G401.6 (cell line): ENCODE results near the gene ZBTB40.

Experiments
- FAIRE-seq: peaks from 2 replicates; lab custom pipeline; 2012; peaks lifted over from hg19 to GRCh38; lab: Jason Lieb, UNC

Gene ZBTB40

DNA sequence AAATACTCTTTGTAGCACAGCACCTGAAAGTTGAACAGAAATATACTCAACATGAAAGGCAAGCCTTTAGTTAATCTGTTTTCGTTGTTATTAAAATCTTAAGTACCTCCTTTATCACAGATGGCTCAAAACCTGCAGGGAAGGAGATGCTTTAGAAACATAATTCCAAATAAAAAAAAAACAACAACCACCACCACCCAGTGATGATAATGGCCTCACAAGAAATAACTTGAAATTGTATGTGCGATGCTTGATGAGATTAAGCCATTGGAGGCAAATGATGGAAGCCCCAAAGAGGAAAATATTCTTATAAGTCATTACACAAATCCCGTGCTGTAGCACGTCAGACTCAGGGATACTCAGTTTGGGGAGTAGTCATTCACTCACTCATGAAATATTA lies 24.9 kb upstream of the ZBTB40 start:
- FAIRE-seq: no peak

DNA sequence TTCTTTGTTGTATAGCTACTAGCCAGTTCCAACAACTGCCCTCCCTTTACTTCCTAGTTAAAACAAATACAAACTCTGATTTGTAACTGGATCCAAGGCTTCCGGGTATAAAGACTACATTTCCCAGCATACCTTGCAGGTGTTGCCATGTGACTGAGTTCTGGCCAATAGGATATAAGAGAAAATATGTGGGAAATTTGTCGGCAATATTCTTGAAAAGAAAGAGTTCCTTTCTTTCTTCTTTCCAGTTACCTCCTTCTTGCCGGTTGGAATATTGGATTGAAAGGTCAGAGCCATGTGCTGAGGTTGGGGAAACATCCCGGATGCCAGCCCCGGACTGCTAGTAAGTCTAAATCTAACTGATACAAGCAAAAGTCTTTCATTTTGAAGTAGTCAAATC lies 23.0 kb upstream of the ZBTB40 start:
- peak; percentile 78 for FAIRE-seq

DNA sequence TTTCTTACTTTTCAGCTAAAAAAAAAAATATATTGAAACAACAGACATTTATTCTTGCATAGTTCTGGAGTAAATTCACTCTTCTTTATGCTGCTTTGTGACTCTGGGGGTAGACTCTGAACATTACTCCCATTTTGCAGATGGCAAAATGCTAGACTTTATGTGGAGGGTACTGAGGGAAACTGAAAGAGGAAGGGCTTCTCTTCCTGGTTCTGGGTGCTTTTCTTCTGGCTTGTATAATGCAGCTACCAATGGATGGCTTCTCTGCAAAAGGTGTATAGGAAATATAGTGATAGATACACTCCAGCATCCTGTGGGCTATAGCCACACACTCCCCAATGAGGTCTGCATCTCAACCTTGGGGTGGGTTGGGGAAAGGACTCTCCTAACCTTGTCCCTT lies 19.7 kb upstream of the ZBTB40 start:
- FAIRE-seq: no peak

DNA sequence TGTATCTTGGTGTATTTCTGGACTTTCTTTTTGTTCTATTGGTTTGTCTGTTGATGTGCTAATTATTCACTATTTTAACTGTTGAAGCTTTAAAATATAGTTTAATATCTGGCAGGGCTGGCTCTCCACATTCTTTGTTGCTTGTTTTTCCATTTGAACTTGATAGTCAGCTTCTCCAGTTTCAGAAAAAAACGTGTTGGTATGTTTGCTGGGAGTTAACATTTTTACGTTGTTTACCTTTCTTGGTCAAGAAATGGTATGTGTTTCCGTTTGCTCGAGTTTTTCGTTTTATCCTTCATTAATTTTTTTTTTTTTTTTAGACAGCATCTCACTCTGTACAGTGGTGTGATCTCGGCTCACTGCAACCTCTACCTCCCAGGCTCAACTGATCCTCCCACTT lies 16.9 kb upstream of the ZBTB40 start:
- FAIRE-seq: no peak

DNA sequence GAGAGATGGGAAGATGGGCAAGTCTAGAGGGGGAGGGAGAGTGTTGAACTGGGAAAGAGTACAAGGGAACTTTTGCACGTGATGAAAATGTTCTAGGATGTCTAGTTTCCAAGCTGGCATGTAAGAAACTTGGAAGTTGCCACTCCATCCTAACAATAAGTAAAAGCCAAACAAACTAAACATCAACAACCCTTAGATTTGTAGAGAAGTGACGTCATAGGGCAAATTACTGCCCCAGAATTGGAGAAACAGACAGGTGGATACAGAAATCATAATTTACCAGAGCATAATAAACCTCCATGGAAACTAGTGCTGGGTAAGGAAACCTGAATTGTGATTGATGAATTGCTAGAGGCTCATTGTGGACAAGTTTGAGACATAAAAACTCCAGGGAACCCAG lies 14.7 kb upstream of the ZBTB40 start:
- FAIRE-seq: no peak

DNA sequence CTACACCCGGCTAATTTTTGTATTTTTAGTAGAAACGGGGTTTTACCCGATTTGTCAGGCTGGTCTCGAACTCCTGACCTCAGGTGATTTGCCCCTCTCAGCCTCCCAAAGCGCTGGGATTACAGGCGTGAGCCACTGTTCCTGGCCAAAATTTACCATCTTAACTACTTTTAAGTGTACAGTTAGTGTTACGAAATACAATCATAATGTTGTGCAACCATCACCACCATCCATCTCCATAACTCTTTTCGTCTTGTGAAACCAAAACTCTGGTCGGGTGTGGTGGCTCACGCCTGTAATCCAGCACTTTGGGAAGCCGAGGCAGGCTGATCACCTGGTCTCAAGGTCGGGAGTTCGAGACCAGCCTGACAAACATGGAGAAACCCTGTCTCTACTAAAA lies 14.1 kb upstream of the ZBTB40 start:
- no peak for FAIRE-seq

DNA sequence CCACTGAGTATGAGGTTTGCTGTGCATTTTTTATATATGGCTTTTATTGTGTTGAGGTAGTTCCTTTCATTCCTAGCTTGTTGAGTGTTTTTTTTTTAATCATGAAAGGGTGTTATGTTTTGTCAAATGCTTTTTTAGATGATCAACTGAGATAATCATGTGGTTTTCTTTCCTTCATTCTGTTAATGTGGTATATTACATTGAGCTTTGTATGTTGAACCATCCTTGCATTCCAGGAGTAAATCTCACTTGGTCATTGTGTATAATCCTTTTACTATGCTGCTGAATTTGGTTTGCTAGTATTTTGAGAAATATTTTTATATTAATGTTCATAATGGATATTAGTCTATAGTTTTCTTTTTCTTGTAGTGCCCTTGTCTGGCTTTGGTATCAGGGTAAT lies 11.1 kb upstream of the ZBTB40 start:
- FAIRE-seq: no peak

DNA sequence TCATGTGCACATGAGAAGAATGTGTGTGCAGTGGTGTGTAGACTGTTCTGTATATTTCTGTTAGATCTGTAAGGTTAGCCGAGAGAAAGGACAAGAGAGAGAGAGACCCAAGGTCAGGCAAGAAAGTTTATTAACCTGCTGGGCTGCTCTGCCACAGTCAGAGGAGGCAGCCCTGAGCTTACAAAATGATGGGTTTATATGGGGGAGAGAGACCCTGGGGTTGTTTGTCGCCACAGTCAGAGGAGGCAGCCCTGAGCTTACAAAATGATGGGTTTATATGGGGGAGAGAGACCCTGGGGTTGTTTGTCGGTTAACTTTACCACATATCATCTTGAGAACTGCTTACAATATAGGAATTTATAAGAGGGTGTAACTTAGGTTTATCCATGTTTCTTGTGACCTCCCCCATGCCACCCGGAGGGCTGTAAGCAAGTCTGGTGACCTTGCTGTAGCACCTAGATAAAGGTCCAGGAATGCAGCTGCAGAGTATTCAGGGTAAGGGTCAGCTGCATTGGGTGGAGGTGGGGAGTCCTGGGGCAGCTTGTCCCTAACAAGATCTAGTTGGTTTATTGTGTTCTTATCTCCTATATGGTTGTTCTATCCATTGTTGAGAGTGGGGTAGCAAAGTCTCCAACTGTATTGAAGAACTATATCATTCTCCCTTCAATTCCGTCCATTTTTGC lies 9.3 kb upstream of the ZBTB40 start:
- FAIRE-seq: no peak

DNA sequence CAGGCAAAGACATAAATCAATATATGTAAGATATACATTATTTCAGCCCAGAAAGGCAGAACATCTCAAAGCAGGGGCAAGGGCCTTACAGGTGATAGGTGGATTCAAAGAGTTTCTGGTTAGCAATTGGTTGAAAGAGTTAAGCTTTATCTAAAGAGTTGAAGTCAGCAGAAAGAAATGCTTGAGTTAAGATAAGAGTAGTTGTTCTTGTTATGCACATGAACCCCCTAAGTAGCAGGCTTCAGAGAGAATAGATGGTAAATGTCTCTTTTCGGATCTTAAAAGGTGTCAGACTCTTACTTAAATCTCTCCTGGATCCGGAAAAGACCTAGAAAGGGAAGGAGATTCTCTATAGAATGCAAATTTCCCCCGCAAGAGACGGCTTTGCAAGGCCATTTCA lies 8.3 kb upstream of the ZBTB40 start:
- no peak for FAIRE-seq

DNA sequence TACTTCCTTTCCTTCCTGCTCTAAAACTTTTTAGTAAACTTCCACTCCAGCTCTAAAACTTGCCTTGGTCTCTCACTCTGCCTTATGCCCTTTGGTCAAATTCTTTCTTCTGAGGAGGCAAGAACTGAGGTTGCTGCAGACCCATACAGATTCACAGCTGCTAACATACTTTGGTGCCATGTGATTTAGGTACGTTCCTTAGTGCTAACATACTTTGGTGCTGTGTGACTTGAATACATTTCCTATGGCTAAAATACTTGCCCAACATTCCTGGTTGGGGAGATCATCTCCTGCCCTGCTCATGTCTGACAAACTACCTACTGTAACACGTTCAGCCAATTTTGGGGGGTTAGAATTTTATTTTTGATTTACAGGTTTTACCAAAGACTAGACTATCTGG lies 6.8 kb upstream of the ZBTB40 start:
- FAIRE-seq: no peak

DNA sequence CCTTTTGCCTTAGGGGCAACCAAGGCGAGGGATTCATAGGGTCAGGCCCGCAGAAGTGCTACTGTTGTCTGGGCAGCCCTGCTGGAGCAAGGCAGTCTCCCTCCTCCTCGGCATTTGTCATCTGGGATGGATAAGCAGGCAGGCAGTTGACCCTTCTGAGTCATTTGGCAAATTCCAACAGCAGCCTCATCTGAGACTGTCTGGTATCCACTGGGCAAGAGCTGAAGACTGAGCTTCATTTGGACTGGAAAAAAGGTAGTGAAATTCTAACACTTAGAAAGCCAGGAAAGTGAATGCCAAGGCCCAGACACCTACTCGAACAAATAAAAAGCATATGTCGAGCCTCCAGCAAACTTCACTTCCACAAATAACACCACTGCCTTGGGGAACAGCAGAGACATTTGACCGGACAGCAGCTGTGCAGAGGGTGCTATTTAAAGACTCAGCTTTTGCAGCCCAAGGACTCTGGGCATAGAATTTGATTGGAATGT lies 4.0 kb upstream of the ZBTB40 start:
- FAIRE-seq: no peak

DNA sequence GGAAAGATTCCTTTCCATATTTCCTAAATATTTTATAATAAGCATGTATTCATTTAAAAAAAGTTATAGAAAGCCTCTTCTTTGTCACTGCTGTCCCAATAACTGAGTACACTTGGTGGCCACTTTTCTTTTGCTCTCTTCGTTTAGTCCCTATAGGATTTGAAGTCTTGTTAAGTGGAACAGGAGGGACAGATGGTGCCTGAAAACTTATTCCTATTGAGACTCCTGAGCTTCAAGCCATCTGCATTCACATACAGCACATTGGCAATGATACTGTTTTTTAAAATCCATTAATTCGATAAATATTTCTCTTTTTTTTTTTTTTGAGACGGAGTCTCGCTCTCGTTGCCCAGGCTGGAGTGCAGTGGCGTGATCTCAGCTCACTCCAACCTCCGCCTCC lies 2.0 kb upstream of the ZBTB40 start:
- no peak for FAIRE-seq

DNA sequence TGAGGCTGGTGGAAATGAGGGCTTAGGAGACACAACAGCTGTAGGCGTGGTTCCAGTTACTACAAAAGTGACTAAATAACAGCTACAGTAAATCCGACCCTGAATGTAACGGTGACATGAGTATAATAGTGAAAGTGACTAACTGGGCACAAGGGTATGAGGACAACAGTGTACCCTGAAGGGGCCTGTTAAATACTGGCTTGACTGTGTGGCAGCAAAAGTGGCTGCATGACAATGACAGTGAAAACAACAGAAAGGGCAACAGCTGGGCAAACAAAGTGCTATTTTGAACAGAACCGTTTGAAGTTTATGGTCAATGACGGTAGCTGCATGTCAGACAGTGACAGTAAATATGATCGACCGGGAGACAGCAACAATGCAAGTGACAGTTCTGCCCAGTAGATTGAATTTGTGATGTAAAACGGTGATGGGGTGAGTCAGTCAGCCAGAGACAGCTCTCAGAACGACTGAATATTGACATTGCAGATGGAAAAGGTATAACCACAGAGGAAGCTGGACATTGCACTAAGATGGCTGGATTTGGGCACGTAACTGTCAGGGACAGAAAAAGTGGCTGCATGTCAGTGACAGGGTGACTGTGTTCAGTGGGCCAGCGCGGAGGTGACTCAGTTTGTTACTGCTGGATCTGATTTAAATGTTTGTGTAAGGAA lies 1.2 kb upstream of the ZBTB40 start:
- no peak for FAIRE-seq

DNA sequence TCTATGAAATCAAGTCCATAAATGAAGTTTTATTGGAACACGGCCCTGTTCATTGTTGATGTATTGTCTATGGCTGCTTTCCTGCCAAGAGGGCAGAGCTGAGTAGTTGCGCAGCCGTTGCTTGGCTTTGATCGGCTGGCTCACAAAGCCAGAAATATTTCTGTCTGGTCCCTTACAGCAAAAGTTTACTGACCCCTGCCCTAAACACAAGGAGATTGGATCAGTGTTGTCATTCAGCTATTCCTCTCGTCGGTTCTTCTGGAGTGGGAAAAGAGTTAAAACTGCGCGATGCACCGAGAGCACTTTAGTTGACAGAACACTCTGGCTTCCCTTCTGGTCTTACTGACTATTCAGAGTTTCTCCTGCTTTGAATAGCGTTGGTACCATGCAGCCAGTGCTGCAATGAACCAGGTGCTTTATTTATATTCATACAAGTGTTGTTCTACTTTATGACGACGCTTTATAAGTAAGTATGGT lies 868 bp downstream of the ZBTB40 start:
- no peak for FAIRE-seq

DNA sequence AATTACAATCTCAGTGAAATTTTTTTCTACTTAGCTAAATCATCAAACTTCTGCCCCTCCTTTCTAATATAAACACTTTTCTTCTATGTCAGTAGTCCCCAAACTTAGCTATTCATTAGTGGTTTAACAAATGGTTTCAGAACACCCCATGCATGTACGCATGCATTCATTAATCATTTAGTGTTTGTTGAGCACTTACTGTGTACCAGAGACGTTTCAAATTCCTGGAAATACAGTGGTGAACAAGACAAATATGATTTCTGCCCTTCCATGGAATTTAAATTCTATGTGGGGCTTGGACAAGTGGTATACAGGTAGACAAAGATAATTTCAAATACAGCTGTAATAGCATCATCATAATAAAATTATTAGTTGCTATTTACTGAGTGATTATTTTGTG lies 1.5 kb downstream of the ZBTB40 start:
- FAIRE-seq: no peak

DNA sequence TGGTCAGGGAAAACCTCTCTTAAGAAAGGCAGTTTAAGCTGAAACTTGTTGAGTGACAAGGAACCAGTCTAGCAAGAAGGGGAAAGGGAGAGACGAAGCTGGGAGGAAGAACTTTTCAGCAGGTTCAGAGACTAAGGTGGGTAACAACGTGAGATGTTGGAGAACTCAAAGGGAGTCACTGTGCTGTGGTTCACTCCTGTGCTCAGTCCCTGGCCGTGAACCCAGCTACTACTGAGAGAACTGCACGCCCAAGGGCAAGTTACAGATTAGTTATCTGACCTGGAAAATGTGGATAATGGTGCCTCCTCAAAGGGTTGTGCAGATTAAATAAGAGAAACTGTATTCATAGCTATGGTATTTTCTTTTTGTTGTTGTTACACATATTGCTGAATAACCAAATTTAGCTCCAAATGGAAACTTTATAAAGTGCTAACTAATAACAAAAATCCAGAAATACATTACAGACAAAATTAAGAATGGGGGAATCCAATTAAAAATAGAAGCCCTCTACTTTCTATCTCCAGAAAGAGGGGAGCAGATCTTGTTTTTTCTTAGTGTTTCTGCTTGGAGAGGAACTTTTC lies 2.9 kb downstream of the ZBTB40 start:
- FAIRE-seq: no peak

DNA sequence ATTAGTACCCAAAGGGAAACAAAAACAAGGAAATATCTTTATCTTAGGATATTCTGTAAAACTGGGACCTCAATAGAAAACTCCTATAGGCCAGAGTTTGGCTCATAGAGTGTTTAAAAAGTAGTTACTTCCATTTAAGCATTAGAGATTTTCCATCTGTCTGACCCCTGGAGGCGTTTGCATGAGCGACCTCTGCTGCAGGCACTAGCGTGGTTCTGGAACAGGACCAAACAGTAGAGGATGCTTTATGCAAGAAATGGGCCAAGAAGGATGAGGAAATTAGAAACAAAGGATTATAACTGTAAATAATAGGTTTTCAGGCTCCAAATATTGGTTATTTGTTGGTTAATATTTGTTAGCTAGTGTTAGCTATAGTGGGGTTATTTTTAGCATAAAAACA lies 5.7 kb downstream of the ZBTB40 start:
- no peak for FAIRE-seq

DNA sequence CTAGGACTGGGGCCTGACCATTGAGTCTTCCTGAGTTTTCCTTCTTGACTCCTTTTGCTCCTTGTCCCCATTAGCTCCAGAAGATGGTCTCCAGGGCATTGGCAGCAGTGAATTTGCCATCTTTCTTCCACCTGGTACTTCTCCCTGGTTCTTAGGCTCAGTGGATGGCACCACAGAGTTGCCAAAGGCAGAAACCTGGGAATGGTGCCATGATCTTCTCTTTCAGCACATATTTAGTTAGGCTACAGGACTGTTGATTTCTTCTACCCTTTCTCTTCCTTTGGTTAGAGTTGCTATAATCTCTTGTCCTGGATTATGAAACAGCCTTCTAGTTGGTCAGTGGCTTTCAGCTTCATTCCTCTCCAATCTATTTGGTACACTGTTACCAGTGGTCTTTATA lies 6.2 kb downstream of the ZBTB40 start:
- FAIRE-seq: no peak

DNA sequence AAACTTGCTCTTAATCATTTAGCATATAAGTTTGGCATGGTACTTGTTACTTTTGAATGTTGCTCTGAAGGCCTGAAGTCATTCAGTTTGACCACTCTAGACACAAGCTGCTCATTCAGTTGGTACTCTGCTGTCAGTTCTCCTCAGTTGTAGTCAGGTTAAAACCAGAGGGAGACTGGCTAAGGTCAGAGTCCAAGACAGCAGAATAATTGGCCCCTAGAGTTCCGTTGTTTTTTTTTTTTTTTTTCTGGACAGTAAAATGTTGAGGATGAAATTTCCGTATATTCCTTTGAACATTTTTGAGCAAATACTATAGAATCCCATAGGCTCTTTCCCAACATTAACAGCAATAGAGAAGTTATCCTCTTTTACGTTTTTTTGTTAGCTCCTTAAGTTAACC lies 9.4 kb downstream of the ZBTB40 start:
- no peak for FAIRE-seq

DNA sequence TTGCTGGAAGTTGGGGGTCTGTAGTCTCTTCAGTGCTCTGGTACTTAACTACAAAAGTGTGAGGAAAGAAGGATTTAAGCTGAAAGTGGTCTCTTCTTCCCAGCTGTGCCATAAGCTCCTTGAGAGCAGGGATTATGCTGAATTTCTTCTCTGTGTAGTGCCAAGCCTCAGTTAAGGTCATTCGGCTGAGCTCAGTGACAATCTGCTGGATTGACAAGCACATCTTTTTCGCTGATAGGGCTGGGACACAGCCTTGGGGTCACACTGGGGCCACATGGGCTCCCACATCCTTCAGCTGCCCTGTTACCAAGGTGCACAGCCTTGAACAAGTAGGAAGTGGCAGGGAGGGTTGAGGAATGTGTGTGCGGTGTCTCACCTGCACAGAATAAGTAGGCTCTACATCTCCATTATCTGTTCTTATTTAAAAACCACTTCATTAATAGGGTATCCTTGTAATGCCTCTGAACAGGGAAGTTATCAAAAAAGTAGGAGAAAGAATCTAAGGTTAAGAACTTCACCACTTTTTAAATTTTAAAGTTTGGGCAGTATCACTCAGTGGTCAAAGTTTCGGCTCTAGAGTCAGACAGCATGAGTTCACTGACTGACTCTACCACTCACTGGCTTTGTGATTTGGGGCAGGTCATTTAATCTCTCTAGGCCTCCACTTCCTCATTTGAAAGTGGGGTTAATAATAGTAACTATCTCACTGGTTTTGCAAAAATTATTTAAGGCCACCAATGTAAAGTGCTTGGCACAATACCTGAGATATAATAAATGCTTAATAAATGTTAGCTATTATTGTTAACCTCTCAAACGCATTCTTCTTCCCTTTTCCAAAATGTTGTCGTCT lies 10.3 kb downstream of the ZBTB40 start:
- FAIRE-seq: no peak

DNA sequence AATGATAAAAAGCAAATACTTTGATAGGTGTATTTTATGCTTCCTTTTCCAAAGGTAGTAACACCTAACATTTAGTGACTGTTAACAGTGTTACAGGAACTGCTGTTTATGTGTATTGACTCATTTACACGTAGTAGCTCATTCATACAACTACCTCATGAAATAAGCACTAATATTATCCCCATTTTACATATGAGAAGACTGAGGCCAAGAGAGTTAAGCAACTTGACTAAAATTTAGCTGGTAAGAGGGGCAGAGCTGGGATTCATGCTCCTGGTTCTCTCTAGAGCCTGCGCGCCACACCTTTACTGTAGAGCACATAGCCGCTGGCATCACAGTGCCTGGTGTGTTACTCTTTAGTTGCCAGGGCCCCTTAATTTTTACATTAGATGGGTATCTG lies 11.3 kb downstream of the ZBTB40 start:
- FAIRE-seq: no peak

DNA sequence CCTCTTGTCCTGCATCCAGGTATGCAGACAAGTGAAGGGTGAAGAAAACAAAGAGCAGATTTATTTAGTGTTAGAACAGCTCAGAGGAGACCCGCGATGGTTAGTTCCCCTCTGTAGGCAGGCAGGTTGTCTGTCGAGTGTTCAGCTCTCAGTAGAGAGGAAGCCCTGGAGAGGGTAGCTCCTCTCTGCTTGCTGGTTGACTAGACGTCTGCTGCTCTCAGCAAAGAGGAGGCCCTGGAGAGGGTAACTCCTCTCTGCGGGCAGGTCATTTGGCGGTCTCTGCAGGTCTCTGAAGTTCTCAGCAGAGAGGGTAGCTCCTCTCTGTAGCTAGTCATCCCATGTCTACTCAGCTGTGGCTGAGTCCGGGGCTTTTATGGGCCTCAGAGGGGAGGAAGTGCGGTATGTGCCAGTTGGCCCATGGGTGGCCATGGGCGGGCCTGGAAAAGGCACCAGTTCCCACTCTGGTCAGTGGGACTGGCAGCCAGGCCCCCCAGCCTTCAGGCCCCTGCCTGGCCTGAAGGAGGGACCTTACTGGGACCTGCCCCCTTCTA lies 13.4 kb downstream of the ZBTB40 start:
- no peak for FAIRE-seq

DNA sequence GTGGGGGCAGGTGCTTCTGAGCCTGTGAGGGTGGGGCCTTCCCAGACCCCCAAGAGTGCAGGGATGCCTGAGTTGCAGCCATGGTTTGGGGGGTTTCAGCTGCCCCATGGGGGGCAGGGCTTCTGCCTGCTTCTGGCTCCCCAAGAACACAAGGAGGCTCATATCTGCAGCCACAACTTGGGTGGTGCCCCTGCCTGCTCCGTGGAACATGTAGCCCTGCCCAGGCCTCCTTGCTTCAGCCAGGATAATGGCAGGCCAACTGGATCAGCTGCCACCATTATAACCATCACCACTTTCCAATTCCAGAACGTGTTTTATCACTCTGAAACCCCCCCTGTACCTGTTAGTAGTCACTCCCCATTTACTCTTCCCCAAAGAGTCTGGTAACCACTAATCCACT lies 14.0 kb downstream of the ZBTB40 start:
- no peak for FAIRE-seq
